Retina (tissue), 1 donor: ENCODE data around the gene CYFIP1.
"Not testable (repeated sequence)": the region's sequence is repeated elsewhere in the genome, so short reads cannot be mapped to it uniquely, and the experiment has no call there.

Experiments
- DNase-seq: peaks from one replicate; pipeline ENCODE4 v3.0.0-alpha.2; 2016

The CYFIP1 gene

DNA sequence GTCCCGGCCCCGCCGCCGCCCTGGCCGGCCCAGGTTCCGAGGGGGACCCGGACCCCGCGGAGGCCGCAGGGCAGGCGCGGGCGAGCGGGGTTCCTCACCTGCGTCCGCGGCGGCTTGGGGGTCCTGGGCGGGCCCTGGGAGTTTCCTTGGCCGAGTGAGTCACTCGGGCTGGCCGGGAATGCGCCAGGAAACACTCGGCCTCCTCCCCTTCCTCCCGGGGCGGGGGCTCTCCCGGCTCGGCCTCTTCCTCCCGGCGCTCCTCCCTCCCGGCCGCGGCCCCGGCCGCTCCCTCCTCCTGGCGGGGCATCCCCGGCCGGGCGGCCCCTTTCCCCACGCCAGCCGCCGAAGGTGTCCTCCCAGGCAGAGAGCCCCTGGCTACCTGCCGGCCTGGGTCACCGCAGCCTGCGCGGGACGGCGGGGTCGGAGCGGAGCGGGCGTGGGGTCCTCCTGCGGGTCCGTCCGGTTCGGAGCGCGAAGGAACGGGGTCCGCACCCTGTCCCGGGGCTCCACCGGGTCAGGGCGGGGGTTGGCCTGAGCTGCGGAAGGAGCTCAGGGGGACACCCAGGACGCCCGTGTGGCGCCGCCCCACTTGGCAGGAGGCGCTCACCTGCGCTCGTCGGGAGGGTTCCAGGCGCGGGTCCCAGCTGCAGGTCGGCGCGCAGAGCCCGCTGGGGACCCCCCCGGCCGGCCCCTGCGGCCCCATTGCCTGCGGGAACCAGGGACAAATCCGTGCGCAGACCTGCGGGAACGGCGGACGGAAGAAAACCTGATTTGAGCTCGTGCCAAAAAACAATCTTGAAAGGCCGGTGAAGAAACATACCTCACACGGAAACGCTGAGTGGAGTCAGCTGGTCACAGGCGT is at the start of gene CYFIP1:
TSS of gene CYFIP1 (minus strand) at position 180 of the 862 bp plus-strand sequence. CDS start 33,083 bp downstream, outside the sequence.
- peak; percentile 76 for DNase-seq

DNA sequence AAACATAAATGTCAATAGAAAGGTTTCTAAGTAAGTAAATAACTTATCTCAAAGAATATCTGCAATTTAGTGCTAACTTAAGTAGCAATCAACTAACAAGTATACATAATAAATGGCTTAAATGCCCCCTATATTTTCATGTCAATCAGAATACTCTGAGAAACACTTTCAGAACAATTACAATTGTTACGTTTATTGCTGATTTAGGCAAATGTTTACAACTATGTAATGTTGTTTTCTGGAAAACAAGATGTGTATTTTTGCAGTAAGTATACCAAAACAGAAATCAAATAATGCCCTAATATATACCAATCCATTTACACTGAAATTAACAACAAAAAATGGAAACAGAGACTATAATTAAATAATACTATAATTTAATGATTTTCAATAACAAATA is 46.0 kb upstream of the CYFIP1 start:
- no peak for DNase-seq

DNA sequence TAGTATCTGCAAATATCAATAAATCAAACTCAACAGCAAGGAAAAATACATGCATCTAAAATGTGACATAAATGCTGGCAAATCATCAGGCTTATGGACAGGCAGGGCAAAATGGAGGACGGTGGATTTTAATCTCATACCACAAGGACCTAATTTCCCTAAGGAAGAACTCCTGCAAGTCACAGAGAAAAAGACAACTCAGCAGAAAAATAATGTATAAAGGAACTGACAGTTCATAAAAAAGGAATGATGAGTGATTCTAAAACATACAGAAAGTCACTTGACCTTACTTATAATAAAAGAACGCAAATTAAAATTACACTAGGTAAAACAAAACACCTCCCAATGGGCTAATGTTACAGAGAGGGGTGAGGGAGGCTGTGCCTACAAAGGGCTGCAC is 42.0 kb upstream of the CYFIP1 start:
- DNase-seq: no peak

DNA sequence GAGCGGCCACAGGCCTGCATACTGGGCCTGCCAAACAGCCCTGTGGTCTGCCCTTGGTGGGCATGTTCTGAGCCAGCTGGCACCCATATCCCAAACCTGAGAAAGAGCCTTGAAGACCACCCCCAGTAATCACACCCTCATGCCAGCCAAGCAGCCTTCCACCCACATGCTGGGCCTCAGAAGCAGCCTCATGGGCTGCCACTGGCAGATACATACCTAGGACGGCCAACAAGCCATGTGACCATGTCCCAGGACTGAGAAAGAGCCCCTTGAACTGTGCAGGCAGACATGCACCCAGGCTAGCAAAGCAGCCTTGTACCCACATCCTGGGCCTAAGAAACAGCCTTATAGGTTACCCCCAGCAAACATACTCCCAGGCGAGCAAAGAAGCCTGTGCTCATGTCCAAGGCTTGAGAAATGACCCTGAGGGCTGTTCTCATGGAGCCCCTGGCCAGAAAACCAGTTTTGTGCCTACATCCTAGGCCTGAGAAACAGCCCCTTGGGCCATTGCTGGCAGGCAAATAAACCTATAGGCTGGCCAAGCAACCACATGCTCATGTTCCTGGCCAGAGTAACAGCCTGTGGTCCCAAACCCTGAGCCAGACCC is 34.3 kb upstream of the CYFIP1 start:
- no peak for DNase-seq

DNA sequence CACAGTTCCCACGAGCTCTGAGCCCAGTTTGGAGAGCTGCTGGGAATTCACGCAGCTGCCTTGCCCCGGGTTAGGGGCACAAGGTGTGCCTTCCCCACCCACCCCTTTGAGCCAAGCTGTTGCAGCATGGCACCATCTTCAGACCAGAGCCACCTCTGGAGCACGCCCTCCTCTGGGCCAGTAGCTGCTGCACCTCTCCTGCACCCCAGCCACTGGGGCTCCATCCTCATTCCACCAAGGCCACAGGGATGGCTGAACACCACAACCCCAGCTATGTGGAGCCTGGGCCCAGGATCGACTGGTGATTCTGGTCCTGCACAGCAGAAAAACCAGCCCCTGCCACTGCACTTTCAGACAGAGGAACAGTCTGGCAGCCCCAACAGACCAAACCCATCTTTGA is 33.5 kb upstream of the CYFIP1 start:
- DNase-seq: no peak

DNA sequence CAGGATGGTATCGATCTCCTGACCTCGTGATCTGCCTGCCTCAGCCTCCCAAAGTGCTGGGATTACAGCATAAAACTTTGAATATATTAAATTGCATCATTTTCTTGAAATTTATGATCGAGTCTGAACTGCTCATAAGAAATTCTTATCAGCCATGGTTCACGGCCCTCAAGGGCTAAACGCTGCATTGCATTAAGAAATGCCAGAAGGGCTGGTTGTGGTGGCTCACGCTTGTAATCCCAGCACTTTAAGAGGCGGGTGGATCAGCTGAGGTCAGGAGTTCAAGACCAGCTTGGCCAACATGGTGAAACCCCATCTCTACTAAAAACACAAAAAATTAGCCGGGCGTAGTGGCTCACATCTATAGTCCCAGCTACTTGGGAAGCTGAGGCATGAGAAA is 32.4 kb upstream of the CYFIP1 start:
- DNase-seq: not testable (repeated sequence)

DNA sequence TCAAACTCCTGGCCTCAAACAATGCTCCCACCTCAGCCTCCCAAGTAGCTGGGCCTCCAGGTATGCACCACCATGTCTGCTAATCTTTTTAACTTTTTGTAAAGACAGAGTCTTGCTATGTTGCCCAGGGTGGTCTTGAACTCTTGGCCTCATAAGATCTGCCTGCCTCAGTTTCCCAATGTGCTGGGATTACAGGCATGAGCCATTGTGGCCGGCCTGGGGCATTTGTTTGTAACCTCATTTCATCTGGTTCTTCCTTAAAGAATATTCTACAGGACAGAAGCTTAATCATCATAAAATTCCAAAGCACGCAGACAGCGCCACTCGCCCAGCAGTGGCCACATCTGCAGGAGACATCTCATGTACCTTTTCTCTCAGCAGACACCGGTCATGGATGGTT is 23.6 kb upstream of the CYFIP1 start:
- DNase-seq: no peak

DNA sequence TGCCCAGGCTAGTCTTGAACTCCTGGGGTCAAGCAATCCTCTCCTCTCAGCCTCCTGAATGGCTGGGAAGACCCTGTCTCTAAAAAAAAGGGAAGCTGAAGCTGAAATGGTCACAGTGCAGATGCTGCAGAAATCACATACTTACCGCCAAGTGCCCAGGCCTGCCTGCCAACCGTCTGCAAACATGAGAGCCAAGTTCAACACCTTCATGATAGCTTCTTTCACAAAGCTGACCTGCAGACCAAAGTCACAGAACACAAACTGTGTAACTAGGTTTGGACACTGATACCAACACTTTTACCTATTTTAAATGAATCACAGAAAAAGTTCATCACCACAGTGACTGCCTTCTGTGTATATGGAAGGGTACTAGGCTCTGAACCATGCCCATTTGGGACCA is 22.8 kb upstream of the CYFIP1 start:
- DNase-seq: no peak

DNA sequence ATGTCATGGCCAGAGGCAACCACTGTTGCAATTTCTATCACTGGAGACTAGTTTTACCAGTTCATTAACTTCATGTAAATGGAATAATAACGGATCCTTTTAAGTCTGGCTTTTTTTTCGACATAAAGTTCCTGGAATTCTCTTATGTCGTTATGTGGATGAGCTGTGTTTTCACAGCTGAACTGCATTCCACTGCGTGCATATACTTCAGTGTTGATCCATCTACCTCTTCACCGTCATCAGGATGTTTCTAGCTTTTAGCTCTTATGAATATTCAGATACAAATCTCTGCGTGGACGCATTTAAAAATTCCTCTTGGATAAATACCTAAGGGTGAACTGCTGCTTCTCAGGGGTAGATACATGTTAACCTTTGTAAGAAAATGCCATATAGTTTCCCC is 15.6 kb upstream of the CYFIP1 start:
- DNase-seq: no peak

DNA sequence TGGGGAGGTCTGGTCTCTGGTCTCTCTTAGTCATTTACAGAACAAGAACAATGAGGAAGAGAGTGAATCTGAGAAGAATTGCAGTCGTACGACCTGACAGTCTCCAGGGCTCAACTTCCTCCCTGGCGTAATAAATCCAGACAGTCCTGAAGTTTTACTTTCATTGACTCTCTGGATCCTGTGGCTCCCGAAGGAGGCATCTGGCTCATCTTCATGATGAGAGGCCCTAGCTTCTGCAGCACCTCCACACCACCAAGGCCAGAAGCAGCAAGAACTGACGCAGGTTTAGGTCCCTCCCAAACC is 11.8 kb upstream of the CYFIP1 start:
- DNase-seq: no peak

DNA sequence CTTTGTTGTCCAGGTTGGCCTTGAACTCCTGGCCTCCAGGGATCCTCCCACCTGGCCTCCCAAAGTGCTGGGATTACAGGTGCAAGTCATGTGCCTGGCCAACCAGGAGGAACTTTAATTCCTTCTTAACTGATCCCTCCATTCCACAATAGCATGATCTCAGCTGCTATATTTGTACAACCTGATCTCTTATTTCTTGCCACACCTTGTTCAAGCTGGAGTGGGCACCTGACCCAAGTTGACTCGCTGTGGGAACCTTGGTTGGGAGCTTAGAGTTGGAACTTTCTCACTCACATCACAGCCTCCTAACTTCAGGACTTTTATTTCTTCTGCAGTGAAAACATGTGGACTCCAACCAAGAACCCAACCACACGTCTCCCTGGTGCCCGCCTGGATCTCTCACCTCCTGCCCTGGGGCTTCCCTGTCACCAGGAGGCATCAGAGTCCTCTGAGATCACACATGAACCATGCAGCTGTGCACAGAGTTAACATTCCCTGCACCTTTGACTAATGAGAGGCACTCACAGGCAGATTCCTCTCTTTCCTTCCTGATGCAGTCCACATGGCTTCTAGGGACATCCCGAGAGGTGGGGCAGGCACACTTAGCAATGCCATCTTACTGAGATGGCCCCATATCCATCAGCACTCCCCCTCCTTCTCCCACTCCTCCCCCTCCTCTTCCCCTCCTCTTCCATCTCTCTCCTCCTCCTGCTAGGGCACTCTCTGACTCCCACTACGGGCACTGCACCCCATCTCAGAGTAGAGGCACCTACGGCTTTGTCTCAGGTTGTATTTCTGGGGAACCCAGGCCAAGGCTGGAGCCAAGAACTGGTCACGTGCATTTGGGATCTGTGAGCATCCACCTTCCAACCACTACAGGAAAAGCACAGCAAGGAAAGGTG is 9.7 kb upstream of the CYFIP1 start:
- no peak for DNase-seq

DNA sequence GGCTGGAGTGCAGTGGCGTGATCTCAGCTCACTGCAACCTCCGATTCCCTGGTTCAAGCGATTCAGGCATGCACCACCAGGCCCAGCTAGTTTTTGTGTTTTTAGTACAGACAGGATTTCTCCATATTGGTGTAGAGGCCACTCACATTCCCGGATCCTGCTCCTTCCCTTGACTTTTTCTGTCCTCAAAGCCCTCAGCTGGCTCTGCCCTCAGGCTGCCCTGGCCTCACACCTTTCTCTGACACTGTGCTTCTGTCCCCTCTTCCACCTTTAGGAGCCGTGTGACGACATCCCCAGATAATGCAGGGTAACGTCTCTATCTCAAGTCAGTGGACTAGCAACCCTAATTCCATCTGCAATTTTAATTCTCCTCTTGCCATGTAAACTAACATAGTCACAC is 8.6 kb upstream of the CYFIP1 start:
- DNase-seq: no peak

DNA sequence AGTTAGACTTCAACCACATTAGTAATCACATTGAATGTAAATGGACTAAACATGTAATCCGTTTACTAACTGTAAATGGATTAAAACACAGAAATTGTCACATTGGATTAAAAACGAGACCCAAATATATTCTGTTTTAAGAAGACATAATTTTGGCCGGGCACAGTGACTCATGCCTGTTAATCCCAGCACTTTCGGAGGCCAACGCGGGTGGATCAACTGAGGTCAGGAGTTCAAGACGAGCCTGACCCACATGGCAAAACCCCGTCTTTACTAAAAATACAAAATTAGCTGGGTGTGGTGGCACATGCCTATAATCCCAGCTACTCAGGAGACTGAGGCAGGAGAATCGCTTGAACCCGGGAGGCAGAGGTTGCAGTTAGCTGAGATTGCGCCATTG is 1.8 kb upstream of the CYFIP1 start:
- not testable (repeated sequence) for DNase-seq

DNA sequence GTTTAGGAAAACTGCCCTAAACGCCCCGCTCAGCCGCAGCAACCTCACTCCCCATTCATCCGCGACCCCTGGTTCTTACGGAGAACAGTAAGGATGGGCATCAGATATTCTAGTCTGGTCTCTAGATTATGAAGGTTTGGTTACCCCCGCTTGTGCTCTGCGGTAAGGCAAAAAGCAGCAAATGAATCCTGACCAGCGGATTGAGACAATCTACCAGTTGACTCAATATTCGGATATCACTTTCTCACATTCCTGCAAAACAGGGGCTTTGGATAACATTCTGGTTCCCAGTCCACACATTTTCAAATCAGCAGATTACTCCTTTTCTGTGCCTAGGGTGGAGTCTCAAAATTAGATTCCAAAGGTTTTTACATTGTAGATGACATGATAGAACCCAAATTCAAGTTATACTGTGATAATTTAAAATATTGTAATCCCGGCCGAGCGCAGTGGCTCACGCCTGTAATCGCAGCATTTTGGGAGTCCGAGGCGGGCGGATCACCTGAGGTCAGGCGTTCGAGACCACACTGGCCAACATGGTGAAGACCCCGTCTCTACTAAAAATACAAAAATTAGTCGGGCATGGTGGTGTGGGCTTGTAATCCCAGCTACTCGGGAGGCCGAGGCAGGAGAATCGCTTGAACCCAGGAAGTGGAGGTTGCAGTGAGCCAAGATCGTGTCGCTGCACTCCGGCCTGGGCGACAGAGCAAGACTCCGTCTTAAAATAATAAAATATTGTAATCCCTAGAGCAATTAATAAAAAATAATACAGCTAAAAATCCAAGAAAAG is 1.1 kb upstream of the CYFIP1 start:
- no peak for DNase-seq

DNA sequence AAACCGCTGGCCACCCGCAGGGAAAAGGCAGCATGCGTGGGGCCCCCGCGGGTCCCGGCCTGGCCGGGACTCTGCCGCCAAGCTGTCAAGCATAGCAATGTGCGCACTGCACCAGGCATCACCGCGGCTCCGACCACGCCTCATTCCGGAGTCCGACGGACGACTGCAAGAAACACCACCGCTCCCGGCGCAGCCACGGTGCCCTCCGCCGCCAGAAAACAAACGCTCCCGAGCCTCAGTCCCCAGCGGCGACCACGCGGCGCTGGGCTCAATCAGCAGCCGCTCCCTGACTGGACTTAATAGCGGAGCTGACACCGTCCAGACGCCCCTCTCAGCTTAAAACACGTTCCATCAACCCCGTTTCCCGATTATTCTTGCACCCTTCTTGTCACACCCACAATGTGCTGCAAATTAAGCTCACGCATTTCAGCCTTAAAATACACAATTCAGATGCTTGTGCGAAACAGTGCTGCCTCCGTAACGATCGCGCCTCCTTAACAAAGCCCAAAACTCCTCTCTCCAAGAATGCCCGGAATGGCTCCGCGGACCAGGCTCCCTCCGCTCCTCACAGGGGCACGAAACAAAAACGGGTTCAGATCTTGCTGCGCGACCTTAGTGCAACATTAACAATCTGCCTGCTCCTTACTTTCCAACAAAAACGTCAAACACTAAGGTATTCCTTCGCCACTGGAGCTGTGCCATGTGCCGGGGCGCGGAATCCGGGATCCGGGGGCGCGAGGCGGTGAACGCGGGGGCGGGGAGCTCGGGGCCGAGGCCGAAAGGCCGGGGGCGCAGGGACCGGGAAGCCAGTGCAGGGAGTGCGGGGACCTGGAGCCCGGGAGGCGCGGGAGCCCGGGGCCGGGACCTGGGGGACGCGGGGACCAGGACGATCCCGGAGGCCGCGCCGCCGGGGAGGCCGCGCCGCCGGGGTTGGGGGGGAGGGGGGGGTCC is 655 bp downstream of the CYFIP1 start:
- DNase-seq: peak; percentile 88

DNA sequence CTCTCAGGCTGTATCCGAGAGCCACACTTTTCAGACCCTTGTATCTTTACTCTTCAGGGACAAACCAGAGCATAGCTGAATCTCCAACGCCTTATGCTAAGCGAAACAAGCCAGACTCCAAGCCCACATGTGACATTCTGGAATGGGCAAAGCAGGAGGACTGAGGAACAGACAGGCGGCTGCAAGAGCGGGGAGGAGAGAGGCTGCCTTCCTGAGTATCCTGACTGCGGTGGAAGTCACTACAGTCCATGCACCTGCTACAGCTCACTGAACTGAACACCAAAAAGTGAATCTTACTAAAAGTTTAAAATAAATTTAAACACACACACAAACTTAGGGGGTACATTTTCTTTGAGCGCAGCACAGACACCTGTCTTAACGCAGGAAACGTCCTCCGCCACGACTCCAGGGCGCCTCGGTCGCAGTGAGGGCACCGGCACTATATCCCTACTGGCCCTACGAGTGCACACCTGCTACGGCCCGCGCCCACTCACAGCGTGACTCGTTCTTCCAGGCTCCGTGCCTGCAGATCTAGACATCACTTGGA is 1.4 kb downstream of the CYFIP1 start:
- DNase-seq: no peak

DNA sequence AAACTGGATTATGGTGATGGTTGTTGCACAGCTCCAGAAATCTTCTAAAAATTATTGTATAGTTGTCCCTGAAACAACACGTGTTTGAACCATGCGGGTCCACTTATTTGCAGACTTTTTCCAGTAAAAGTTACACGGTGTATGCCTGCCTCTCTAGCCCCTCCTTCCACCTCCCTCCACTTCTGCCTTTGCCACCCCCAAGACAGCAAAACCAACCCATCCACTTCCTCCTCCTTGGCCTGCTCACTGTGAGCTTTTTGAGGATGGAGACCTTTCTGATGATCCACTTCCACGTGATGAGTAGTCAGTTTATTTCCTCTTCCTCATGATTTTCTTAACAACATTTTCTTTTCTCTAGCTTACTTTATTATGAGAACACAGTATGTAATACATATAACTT is 5.4 kb downstream of the CYFIP1 start:
- no peak for DNase-seq

DNA sequence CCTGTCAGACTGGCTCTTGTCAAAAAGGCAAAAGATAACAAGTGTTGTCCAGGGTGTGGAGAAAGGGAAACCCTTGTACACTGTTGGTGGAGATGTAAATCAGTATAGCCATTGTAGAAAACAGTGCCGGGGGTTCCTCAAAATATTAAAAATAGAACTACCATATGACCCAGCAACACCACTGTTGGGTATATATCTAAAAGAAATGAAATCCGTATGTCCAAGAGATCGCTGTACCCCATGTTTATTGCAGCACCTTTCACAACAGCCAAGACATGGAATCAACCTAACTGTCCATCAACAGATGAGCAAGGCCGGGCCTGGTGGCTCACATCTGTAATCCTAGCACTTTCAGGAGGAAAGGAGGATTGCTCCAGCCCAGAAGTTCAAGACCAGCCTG is 6.2 kb downstream of the CYFIP1 start:
- no peak for DNase-seq

DNA sequence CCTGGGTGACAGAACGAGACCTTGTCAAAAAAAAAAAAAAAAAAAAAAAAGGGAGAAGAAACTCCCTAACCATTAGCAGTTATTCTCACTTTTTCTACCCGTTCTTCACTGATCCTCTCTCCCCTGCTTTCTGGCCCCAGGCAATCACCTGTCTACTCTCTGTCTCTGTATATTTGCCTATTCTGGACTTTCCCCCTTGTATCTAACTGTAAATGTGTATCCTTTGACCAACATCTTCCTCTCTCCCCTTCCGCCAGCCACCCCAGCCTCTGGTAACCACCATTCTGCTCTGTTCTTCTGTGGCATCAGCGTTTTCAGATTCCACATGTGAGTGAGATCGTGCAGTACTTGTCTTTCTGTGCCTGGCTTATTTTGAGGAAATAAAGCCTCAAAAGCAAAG is 6.9 kb downstream of the CYFIP1 start:
- no peak for DNase-seq

DNA sequence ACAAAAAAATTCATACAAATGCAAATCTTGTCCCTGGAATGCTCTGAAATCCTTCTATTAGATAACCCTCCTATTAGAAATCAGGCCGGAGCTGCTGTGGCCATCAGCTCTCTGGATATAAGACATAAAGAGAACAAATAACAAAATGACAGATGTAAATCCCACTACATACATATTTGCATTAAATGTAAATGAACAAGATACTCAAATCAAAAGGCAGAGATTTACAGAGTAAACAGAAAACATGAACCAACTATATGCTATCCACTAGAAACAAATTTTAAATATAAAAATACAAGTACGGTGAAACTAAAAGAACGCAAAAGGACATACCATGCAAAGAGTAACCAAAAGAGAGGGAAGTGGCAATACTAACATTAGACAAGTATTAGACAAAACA is 10.7 kb downstream of the CYFIP1 start:
- DNase-seq: no peak

DNA sequence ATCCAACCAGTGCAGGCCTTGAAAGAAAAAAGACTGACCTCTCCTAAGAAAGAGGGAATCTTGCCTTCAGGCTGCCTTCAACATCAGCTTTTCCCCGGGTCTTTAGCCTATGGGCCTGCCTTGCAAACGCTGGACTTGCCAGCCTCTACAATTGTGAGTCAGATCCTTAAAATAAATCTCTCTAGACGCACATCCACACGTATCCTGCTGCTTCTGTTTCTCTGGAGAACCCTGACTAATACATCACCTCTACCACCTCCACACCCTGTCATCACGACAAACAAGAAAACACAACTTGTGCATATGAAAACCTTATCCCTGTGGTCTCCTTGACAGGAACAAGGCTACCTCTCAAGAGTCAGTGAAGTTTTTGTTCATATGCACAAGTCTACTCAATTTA is 11.8 kb downstream of the CYFIP1 start:
- no peak for DNase-seq
